Natural killer cell (primary cell): Measurements from ENCODE around the gene PRKN. TPM values are rescaled to one million over a fixed set of nuclear protein-coding genes. Genes with fewer than 3 reads are reported as not detected.

Experiments used
- ATAC-seq, 3 donors: fragments of 150-1000 bp in 2 of 3; fragments of 200-7000 bp in 1 of 3; cut with Tn5 transposase; 1 replicate in 1 of 3; 2 replicates in 2 of 3; pipeline ENCODE4 v1.10.0; 2021; ENCODE audit warnings: mild to moderate bottlenecking in 2 of 3, moderate library complexity in 2 of 3
- DNase-seq, 2 donors: peaks; one replicate each; pipeline versions ENCODE4 v3.0.0 to v3.0.0-alpha.2; 2013 to 2021; ENCODE audit warnings: mixed read lengths in 1 of 2
- H3K27ac ChIP-seq: one replicate; pipeline ENCODE4 v1.5.1; 2013; ENCODE audit warnings: mild to moderate bottlenecking, low read length
- H3K27me3 ChIP-seq: one replicate; pipeline ENCODE4 v1.6.1; 2013; ENCODE audit warnings: low read length; ENCODE audit not compliant: control insufficient read depth, insufficient read depth
- H3K36me3 ChIP-seq: one replicate; pipeline ENCODE4 v1.6.1; 2013; ENCODE audit warnings: low read length; ENCODE audit not compliant: control insufficient read depth, insufficient read depth
- H3K4me1 ChIP-seq: one replicate; pipeline ENCODE4 v1.6.1; 2013; ENCODE audit warnings: low read length; ENCODE audit not compliant: control insufficient read depth, insufficient read depth
- H3K4me3 ChIP-seq: one replicate; pipeline ENCODE4 v1.5.1; 2013; ENCODE audit warnings: low read length
- H3K9me3 ChIP-seq: one replicate; pipeline ENCODE4 v1.6.1; 2013; ENCODE audit warnings: low read length; ENCODE audit not compliant: control insufficient read depth, insufficient read depth
- H3K27ac Mint-ChIP-seq, 2 donors: one replicate each; pipeline ENCODE4 v1.8.0; 2022; ENCODE audit warnings: mild to moderate bottlenecking in 2 of 2, mixed read lengths in 2 of 2, moderate library complexity in 1 of 2
- H3K27me3 Mint-ChIP-seq, 2 donors: one replicate each; pipeline ENCODE4 v1.8.0; 2022; ENCODE audit warnings: low read depth in 2 of 2, mixed read lengths in 2 of 2
- H3K36me3 Mint-ChIP-seq: one replicate; pipeline ENCODE4 v1.8.0; 2022; ENCODE audit warnings: mixed read lengths
- H3K4me1 Mint-ChIP-seq, 2 donors: one replicate each; pipeline ENCODE4 v1.8.0; 2022; ENCODE audit warnings: mixed read lengths in 2 of 2
- H3K4me3 Mint-ChIP-seq: one replicate; pipeline ENCODE4 v1.8.0; 2022; ENCODE audit warnings: mild to moderate bottlenecking, moderate library complexity, mixed read lengths
- H3K9me3 Mint-ChIP-seq, 2 donors: one replicate each; pipeline ENCODE4 v1.8.0; 2022; ENCODE audit warnings: mixed read lengths in 2 of 2
- CTCF ChIP-seq: fragments of 200-600 bp; IDR thresholded peaks from one replicate; pipeline ENCODE4 v1.8.0; 2022; ENCODE audit warnings: antibody characterized with exemption
- WGBS: methylation state at CpG from one replicate; pipeline ENCODE4 v1.1.7; 2013; ENCODE audit warnings: missing lambda C conversion rate; ENCODE audit not compliant: insufficient coverage; 5-methylcytosine and 5-hydroxymethylcytosine counted together
- intact Hi-C: fragments of 100-400 bp; cut with micrococcal nuclease; formaldehyde crosslinking; loops from one replicate; pipeline ENCODE4 v1.14.2; 2022
- total RNA-seq, 4 donors: library from RNA; stranded (reverse); fragments of 120-200 nt in 1 of 4; gene quantifications; one replicate each; pipeline versions ENCODE4 v1.2.3 to v1.2.4, GENCODE V29; 2013 to 2022

The PRKN gene
- total RNA-seq, 3 donors from 2014 or later (not counting 1 experiment from before 2014, with no cell fraction given) = 1.4 to 1.9 (median 1.9) TPM

- DNase-seq (no peak), ATAC-seq (no peak)
- H3K4me3 Mint-ChIP-seq = no peak overlapping the region
- no peaks in the 10 kb centered on the region for H3K36me3 Mint-ChIP-seq
- H3K27me3 Mint-ChIP-seq = peaks cover 0 to 2% of the 10 kb centered on the region in 2 donors
- Histone ChIP-seq H3K36me3 (no peaks in the 10 kb centered on the region), H3K27ac (no peak overlapping the region), H3K27me3 (no peaks in the 10 kb centered on the region), H3K9me3 (no peaks in the 10 kb centered on the region), H3K4me3 (no peak overlapping the region), H3K4me1 (no peaks in the 10 kb centered on the region)
- no peaks in the 10 kb centered on the region for H3K9me3 Mint-ChIP-seq
- no peak for TF ChIP-seq CTCF
- no peaks in the 10 kb centered on the region for H3K4me1 Mint-ChIP-seq
- H3K27ac Mint-ChIP-seq = no peak overlapping the region
- 100% methylated on average over 2 of the region's 4 CpGs for WGBS
- intact Hi-C loops = no loop called here
Observed at GRCh38 chr6:161658211-161658610, 1069.4 kb downstream of the PRKN start.

- Histone ChIP-seq H3K4me3 (no peak overlapping the region), H3K4me1 (no peaks in the 10 kb centered on the region), H3K36me3 (no peaks in the 10 kb centered on the region), H3K27me3 (no peaks in the 10 kb centered on the region), H3K9me3 (no peaks in the 10 kb centered on the region), H3K27ac (no peak overlapping the region)
- WGBS = 92% methylated on average over 6 of the region's 6 CpGs
- no peak overlapping the region for H3K4me3 Mint-ChIP-seq
- DNase-seq (no peak), ATAC-seq (no peak)
- peaks cover 0 to 3% of the 10 kb centered on the region in 2 donors for H3K9me3 Mint-ChIP-seq
- intact Hi-C loops = no loop called here
- no peaks in the 10 kb centered on the region for H3K36me3 Mint-ChIP-seq
- H3K27ac Mint-ChIP-seq = no peak overlapping the region
- H3K27me3 Mint-ChIP-seq = peaks cover 0 to 5% of the 10 kb centered on the region in 2 donors
- H3K4me1 Mint-ChIP-seq = no peaks in the 10 kb centered on the region
- TF ChIP-seq CTCF = no peak
Observed at GRCh38 chr6:161654209-161654608, 1073.4 kb downstream of the PRKN start.

GRCh38 chr6:161651949-161652348 is 1075.6 kb downstream of the PRKN start:
- DNase-seq (no peak), ATAC-seq (no peak)
- H3K27ac Mint-ChIP-seq = no peak overlapping the region
- Histone ChIP-seq H3K9me3 (no peaks in the 10 kb centered on the region), H3K36me3 (no peaks in the 10 kb centered on the region), H3K4me1 (no peaks in the 10 kb centered on the region), H3K4me3 (no peak overlapping the region), H3K27me3 (no peaks in the 10 kb centered on the region), H3K27ac (no peak overlapping the region)
- peaks cover 0 to 3% of the 10 kb centered on the region in 2 donors for H3K9me3 Mint-ChIP-seq
- intact Hi-C loops = no loop called here
- no peaks in the 10 kb centered on the region for H3K4me1 Mint-ChIP-seq
- WGBS = 100% methylated on average over 1 of the region's 1 CpG
- no peak for TF ChIP-seq CTCF
- peaks cover 0 to 5% of the 10 kb centered on the region in 2 donors for H3K27me3 Mint-ChIP-seq
- H3K36me3 Mint-ChIP-seq = no peaks in the 10 kb centered on the region
- H3K4me3 Mint-ChIP-seq = no peak overlapping the region

GRCh38 chr6:161649841-161650240 is 1077.7 kb downstream of the PRKN start:
- Histone ChIP-seq H3K36me3 (no peaks in the 10 kb centered on the region), H3K27ac (no peak overlapping the region), H3K27me3 (no peaks in the 10 kb centered on the region), H3K4me3 (no peak overlapping the region), H3K9me3 (no peaks in the 10 kb centered on the region), H3K4me1 (no peaks in the 10 kb centered on the region)
- Mint-ChIP-seq H3K36me3 (no peaks in the 10 kb centered on the region), H3K9me3 (peaks cover 2 to 7% of the 10 kb centered on the region in 2 donors), H3K4me1 (no peaks in the 10 kb centered on the region), H3K4me3 (no peak overlapping the region), H3K27ac (no peak overlapping the region), H3K27me3 (peaks cover 0 to 3% of the 10 kb centered on the region in 2 donors)
- intact Hi-C loops = no loop called here
- ATAC-seq (no peak), DNase-seq (no peak)
- no peak for TF ChIP-seq CTCF
- WGBS = 72% methylated on average over 4 of the region's 4 CpGs
